Esophagus muscularis mucosa (tissue), 4 donors: ENCODE data around the gene FARSB. TPM values are rescaled to one million over a fixed set of nuclear protein-coding genes. Genes with fewer than 3 reads are reported as not detected.

Experiments used
- DNase-seq: peaks from one replicate; pipeline ENCODE4 v3.0.0-alpha.2; 2017; ENCODE audit errors: extremely low spot score
- H3K27ac ChIP-seq, 4 donors: fragments of 200-600 bp; sonication (generic); replicated peaks in 1 of 4; 1 replicate in 3 of 4; 2 replicates in 1 of 4; pipeline ENCODE4 v1.5.1; 2016 to 2019; ENCODE audit warnings: mild to moderate bottlenecking in 1 of 4
- H3K27me3 ChIP-seq, 4 donors: fragments of 200-600 bp; sonication (generic); one replicate each; pipeline versions ENCODE4 v1.5.1 to v1.6.0; 2016 to 2019
- H3K36me3 ChIP-seq, 4 donors: fragments of 200-600 bp; sonication (generic); one replicate each; pipeline ENCODE4 v1.5.1; 2016 to 2019
- H3K4me1 ChIP-seq, 4 donors: fragments of 200-600 bp; sonication (generic); one replicate each; pipeline ENCODE4 v1.5.1; 2016 to 2019
- H3K4me3 ChIP-seq, 4 donors: fragments of 200-600 bp; sonication (generic); 1 replicate in 2 of 4; 2 replicates in 2 of 4; pipeline ENCODE4 v1.5.1; 2016 to 2019; ENCODE audit warnings: mild to moderate bottlenecking in 4 of 4, moderate library complexity in 1 of 4
- H3K9me3 ChIP-seq, 4 donors: fragments of 200-600 bp; sonication (generic); 1 replicate in 3 of 4; 2 replicates in 1 of 4; pipeline ENCODE4 v1.5.1; 2016 to 2019
- EP300 ChIP-seq: sonication (generic); formaldehyde crosslinking; IDR thresholded peaks from one replicate; pipeline ENCODE4 v1.6.1; 2017; ENCODE audit warnings: antibody characterized with exemption
- POLR2A ChIP-seq: fragments of 450-650 bp; IDR thresholded peaks from one replicate; pipeline ENCODE4 v1.6.1; 2017; ENCODE audit warnings: antibody characterized with exemption, moderate library complexity, mild to moderate bottlenecking, low read depth
- POLR2AphosphoS5 ChIP-seq, 2 donors: sonication (generic); formaldehyde crosslinking; IDR thresholded peaks; one replicate each; pipeline ENCODE4 v1.6.1; 2017; ENCODE audit warnings: antibody characterized with exemption in 2 of 2
- WGBS: methylation state at CpG from one replicate; pipeline ENCODE4 v1.1.5; 2018; 5-methylcytosine and 5-hydroxymethylcytosine counted together
- intact Hi-C: fragments of 100-400 bp; cut with DNase I; formaldehyde crosslinking; loops from one replicate; pipeline ENCODE4 v1.15.1; 2023
- total RNA-seq, 4 donors: library from RNA; depleted of rRNA; stranded (reverse); fragments of >200 nt; gene quantifications; one replicate each; pipeline versions ENCODE4 v1.1.0 to v1.2.1, GENCODE V29; 2016
- TF ChIP-seq, protein P1 (sequence below), 3 experiments: fragments of 200-600 bp in 2 of 3; fragments of 450-650 bp in 1 of 3; sonication (generic) in 2 of 3; IDR thresholded peaks; one replicate each; pipeline ENCODE4 v1.5.1; 2017 to 2019; ENCODE audit warnings: antibody characterized with exemption in 3 of 3, mild to moderate bottlenecking in 2 of 3, moderate library complexity in 1 of 3

Gene FARSB
- total RNA-seq, 4 donors from 2014 or later = 11.9 to 14.4 (median 12.4) TPM

GRCh38 chr2:222635295-222635694 is 20.6 kb downstream of the FARSB start:
- Histone ChIP-seq H3K9me3 (no peaks in the 10 kb centered on the region), H3K36me3 (peaks cover 28 to 100% (median 71%) of the 10 kb centered on the region in 4 donors), H3K27me3 (no peaks in the 10 kb centered on the region), H3K4me3 (no peak overlapping the region), H3K27ac (no peak overlapping the region), H3K4me1 (no peaks in the 10 kb centered on the region)
- 92% methylated on average over 1 of the region's 1 CpG for WGBS
- DNase-seq = no peak
- TF ChIP-seq, protein P1, sequence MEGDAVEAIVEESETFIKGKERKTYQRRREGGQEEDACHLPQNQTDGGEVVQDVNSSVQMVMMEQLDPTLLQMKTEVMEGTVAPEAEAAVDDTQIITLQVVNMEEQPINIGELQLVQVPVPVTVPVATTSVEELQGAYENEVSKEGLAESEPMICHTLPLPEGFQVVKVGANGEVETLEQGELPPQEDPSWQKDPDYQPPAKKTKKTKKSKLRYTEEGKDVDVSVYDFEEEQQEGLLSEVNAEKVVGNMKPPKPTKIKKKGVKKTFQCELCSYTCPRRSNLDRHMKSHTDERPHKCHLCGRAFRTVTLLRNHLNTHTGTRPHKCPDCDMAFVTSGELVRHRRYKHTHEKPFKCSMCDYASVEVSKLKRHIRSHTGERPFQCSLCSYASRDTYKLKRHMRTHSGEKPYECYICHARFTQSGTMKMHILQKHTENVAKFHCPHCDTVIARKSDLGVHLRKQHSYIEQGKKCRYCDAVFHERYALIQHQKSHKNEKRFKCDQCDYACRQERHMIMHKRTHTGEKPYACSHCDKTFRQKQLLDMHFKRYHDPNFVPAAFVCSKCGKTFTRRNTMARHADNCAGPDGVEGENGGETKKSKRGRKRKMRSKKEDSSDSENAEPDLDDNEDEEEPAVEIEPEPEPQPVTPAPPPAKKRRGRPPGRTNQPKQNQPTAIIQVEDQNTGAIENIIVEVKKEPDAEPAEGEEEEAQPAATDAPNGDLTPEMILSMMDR (IDR thresholded peaks at IDR 0.05) = no peak
- no peak for TF ChIP-seq POLR2AphosphoS5 (IDR thresholded peaks at IDR 0.05)
- TF ChIP-seq POLR2A = no peak
- no peak for TF ChIP-seq EP300
- intact Hi-C loops = no loop called here

DNA sequence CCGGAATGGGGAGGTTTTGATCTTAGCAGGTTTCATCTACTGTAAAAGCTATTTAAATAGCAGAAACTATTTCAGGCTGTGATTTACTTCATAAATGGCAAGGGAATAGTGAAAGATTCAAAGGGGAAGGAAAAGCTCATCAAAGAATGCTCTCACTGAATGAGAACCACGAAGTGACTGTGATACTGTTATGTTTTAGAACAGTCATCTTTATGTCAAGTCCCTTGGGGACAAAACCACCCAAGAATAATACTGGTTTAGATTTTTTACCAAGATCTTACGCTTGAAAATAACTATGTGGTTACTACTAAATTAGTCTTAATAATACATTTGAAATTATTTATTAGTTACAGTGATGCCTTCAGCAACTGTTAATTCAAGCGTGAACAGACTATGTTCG is 28.1 kb downstream of the FARSB start:
- 90% methylated on average over 5 of the region's 5 CpGs for WGBS
- H3K27ac ChIP-seq = no peak overlapping the region
- no peak for DNase-seq
- TF ChIP-seq POLR2A (no peak), POLR2AphosphoS5 (IDR thresholded peaks at IDR 0.05) (no peak), EP300 (no peak)
- TF ChIP-seq, protein P1 (IDR thresholded peaks at IDR 0.05) = no peak
- H3K4me3 ChIP-seq = no peak overlapping the region
- no peaks in the 10 kb centered on the region for H3K27me3 ChIP-seq
- peaks cover 0 to 6% (median 0%) of the 10 kb centered on the region in 4 donors for H3K4me1 ChIP-seq
- H3K9me3 ChIP-seq = no peaks in the 10 kb centered on the region
- intact Hi-C loops = no loop called here
- H3K36me3 ChIP-seq = peaks cover 30 to 94% (median 83%) of the 10 kb centered on the region in 4 donors

- no peak for TF ChIP-seq POLR2A
- TF ChIP-seq POLR2AphosphoS5 (IDR thresholded peaks at IDR 0.05) = no peak
- TF ChIP-seq EP300 = no peak
- TF ChIP-seq, protein P1 (IDR thresholded peaks at IDR 0.05) = no peak
- Histone ChIP-seq H3K27ac (peak overlapping the region in 1 of 4 donors; percentile 28), H3K36me3 (peaks cover 6 to 90% (median 81%) of the 10 kb centered on the region in 4 donors), H3K9me3 (no peaks in the 10 kb centered on the region), H3K4me3 (no peak overlapping the region), H3K27me3 (no peaks in the 10 kb centered on the region), H3K4me1 (peaks cover 0 to 6% (median 0%) of the 10 kb centered on the region in 4 donors)
- intact Hi-C loops = no loop called here
- DNase-seq = no peak
- WGBS = 72% methylated on average over 6 of the region's 6 CpGs
Observed at GRCh38 chr2:222623756-222624309, 32.1 kb downstream of the FARSB start.

GRCh38 chr2:222622910-222623309 is 33.0 kb downstream of the FARSB start:
- Histone ChIP-seq H3K4me1 (peaks cover 0 to 6% (median 0%) of the 10 kb centered on the region in 4 donors), H3K27me3 (no peaks in the 10 kb centered on the region), H3K27ac (no peak overlapping the region), H3K9me3 (no peaks in the 10 kb centered on the region), H3K4me3 (no peak overlapping the region), H3K36me3 (peaks cover 0 to 90% (median 79%) of the 10 kb centered on the region in 4 donors)
- DNase-seq = no peak
- WGBS = 78% methylated on average over 2 of the region's 2 CpGs
- no peak for TF ChIP-seq EP300
- TF ChIP-seq, protein P1 (IDR thresholded peaks at IDR 0.05) = no peak
- no peak for TF ChIP-seq POLR2AphosphoS5 (IDR thresholded peaks at IDR 0.05)
- TF ChIP-seq POLR2A = no peak
- intact Hi-C loops = no loop called here

DNA sequence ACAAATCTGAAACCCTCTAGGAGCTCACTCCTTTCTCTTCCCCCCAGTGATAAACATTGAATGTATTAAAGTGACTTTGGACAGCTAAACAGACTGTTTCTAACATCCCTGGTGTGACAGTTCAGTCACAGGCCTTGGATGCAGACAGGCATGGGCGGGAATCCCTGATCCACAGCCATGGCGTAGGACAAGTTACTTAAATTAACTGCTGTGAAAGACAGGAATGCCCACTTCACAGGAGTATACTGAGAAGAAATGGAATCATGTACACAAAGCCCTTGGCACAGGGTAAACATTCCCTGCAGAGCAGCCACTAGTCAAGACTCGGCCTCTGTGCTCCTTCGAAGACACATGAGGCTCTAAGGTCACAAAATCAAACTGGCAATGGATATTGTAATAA is 34.0 kb downstream of the FARSB start:
- DNase-seq = no peak
- Histone ChIP-seq H3K9me3 (no peaks in the 10 kb centered on the region), H3K4me1 (peaks cover 0 to 6% (median 0%) of the 10 kb centered on the region in 4 donors), H3K27me3 (no peaks in the 10 kb centered on the region), H3K27ac (no peak overlapping the region), H3K4me3 (no peak overlapping the region), H3K36me3 (peaks cover 0 to 86% (median 72%) of the 10 kb centered on the region in 4 donors)
- intact Hi-C loops = no loop called here
- TF ChIP-seq, protein P1 (IDR thresholded peaks at IDR 0.05) = no peak
- TF ChIP-seq POLR2A = no peak
- TF ChIP-seq EP300 = no peak
- TF ChIP-seq POLR2AphosphoS5 (IDR thresholded peaks at IDR 0.05) = no peak
- 79% methylated on average over 4 of the region's 4 CpGs for WGBS
